IMR-90 (cell line): ENCODE data around the gene DPH7.

Experiments
- BHLHE40 ChIP-seq: fragments of 150-350 bp; IDR thresholded peaks from 2 replicates; pipeline ENCODE4 v1.6.1; 2016; ENCODE audit warnings: mild to moderate bottlenecking, low read depth, low read length
- FOS ChIP-seq: fragments of 150-350 bp; IDR thresholded peaks from 2 replicates; pipeline ENCODE4 v1.6.1; 2016; ENCODE audit warnings: low read depth, low read length
- MAFK ChIP-seq: IDR thresholded peaks from 2 replicates; pipeline ENCODE4 v1.6.1; 2012; ENCODE audit warnings: low read depth, low read length, improper control_type of control experiment
- MXI1 ChIP-seq: IDR thresholded peaks from 2 replicates; pipeline ENCODE4 v1.6.1; 2012; ENCODE audit warnings: low read depth, mild to moderate bottlenecking, low read length, moderate library complexity, borderline replicate concordance
- POLR2A ChIP-seq: IDR thresholded peaks from 2 replicates; pipeline ENCODE4 v1.6.1; 2012; ENCODE audit warnings: mild to moderate bottlenecking, low read depth, low read length
- RCOR1 ChIP-seq: IDR thresholded peaks from 2 replicates; pipeline ENCODE4 v1.6.1; 2012; ENCODE audit warnings: mild to moderate bottlenecking, low read length, improper control_type of control experiment; ENCODE audit not compliant: insufficient replicate concordance
- RFX5 ChIP-seq: IDR thresholded peaks from 2 replicates; pipeline ENCODE4 v1.8.0; 2012; ENCODE audit warnings: low read depth, mild to moderate bottlenecking, low read length, moderate library complexity
- TF ChIP-seq, protein P1 (sequence below): conservative IDR thresholded peaks from 2 replicates; pipeline ENCODE4 v1.5.1; 2012; ENCODE audit warnings: mild to moderate bottlenecking, low read depth, low read length, improper control_type of control experiment
- TF ChIP-seq, protein P2 (sequence below): fragments of 150-350 bp; IDR thresholded peaks from 2 replicates; pipeline ENCODE4 v1.6.1; 2016; ENCODE audit warnings: low read depth, mild to moderate bottlenecking, low read length, moderate library complexity, borderline replicate concordance
- TF ChIP-seq, protein P3 (sequence below): fragments of 150-350 bp; IDR thresholded peaks from 2 replicates; pipeline ENCODE4 v1.6.1; 2017; ENCODE audit warnings: mild to moderate bottlenecking, antibody characterized with exemption, low read length, low read depth

DNA sequence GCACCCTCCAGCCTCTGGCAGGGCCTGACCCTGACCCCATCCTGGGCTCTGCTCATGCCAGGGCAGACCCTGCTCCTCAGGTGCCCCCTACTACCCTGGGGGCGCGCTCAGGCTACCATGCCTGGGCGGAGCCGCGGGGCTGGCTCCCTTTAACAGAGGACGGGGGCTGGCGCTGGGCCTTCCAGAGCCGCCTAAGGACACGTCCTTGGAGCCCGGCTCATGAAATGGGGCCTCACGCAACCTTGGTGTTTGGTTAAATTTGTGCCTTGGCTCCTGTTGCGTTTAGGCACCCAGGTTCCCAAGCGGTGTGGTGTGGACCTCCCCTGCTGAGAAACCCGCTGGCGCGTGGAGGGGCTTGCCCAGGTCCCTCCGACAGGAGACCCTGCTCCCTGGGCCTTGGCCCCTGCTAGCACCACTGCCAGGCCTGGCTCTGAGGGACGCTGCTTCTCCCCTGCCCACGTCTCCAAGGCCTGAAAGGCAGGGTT is 36.7 kb upstream of the DPH7 start:
- TF ChIP-seq POLR2A (no peak), RCOR1 (no peak), BHLHE40 (no peak), FOS (no peak), RFX5 (no peak), MXI1 (no peak), MAFK (no peak)
- TF ChIP-seq, protein P1, sequence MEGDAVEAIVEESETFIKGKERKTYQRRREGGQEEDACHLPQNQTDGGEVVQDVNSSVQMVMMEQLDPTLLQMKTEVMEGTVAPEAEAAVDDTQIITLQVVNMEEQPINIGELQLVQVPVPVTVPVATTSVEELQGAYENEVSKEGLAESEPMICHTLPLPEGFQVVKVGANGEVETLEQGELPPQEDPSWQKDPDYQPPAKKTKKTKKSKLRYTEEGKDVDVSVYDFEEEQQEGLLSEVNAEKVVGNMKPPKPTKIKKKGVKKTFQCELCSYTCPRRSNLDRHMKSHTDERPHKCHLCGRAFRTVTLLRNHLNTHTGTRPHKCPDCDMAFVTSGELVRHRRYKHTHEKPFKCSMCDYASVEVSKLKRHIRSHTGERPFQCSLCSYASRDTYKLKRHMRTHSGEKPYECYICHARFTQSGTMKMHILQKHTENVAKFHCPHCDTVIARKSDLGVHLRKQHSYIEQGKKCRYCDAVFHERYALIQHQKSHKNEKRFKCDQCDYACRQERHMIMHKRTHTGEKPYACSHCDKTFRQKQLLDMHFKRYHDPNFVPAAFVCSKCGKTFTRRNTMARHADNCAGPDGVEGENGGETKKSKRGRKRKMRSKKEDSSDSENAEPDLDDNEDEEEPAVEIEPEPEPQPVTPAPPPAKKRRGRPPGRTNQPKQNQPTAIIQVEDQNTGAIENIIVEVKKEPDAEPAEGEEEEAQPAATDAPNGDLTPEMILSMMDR, result no peak
- TF ChIP-seq, protein P2, sequence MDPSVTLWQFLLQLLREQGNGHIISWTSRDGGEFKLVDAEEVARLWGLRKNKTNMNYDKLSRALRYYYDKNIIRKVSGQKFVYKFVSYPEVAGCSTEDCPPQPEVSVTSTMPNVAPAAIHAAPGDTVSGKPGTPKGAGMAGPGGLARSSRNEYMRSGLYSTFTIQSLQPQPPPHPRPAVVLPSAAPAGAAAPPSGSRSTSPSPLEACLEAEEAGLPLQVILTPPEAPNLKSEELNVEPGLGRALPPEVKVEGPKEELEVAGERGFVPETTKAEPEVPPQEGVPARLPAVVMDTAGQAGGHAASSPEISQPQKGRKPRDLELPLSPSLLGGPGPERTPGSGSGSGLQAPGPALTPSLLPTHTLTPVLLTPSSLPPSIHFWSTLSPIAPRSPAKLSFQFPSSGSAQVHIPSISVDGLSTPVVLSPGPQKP, result no peak
- TF ChIP-seq, protein P3, sequence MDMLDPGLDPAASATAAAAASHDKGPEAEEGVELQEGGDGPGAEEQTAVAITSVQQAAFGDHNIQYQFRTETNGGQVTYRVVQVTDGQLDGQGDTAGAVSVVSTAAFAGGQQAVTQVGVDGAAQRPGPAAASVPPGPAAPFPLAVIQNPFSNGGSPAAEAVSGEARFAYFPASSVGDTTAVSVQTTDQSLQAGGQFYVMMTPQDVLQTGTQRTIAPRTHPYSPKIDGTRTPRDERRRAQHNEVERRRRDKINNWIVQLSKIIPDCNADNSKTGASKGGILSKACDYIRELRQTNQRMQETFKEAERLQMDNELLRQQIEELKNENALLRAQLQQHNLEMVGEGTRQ, result no peak
